ENCODE results near the gene GALNT12.

DNA sequence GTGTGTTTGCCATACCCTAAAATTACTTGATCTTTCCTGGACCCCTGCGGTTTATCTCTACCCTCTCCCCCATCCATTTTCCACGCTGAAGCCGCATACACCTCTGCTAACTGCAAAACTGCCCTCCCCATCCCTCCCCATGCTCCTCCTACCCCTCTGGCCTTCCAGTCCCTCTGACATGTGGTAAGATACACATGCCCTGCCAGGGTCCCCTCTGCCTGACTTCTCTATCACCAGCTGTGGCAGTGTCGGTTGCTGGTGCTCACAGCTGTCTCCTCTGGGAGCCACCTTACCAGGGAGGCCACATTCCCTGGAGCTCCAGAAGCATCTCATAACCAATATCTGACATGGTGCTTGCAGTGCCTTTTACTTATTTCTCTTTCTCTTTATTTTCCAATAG is 77.4 kb downstream of the GALNT12 start:
- TF ChIP-seq, protein P1, sequence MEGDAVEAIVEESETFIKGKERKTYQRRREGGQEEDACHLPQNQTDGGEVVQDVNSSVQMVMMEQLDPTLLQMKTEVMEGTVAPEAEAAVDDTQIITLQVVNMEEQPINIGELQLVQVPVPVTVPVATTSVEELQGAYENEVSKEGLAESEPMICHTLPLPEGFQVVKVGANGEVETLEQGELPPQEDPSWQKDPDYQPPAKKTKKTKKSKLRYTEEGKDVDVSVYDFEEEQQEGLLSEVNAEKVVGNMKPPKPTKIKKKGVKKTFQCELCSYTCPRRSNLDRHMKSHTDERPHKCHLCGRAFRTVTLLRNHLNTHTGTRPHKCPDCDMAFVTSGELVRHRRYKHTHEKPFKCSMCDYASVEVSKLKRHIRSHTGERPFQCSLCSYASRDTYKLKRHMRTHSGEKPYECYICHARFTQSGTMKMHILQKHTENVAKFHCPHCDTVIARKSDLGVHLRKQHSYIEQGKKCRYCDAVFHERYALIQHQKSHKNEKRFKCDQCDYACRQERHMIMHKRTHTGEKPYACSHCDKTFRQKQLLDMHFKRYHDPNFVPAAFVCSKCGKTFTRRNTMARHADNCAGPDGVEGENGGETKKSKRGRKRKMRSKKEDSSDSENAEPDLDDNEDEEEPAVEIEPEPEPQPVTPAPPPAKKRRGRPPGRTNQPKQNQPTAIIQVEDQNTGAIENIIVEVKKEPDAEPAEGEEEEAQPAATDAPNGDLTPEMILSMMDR (IDR thresholded peaks at IDR 0.05), result no peak
- TF ChIP-seq POLR2A (IDR thresholded peaks at IDR 0.05), result no peak

All from prostate gland (tissue), 2 donors.